ENCODE measurements around the gene DSTYK. TPM values are rescaled to one million over a fixed set of nuclear protein-coding genes. Genes with fewer than 3 reads are reported as not detected.

The DSTYK gene
- total RNA-seq, 3 donors from 2014 or later = 13.8 to 15.9 (median 15.0) TPM

- H3K9me3 Mint-ChIP-seq = no peaks in the 10 kb centered on the region
- no peak overlapping the region for H3K4me3 Mint-ChIP-seq
- ATAC-seq (no peak), DNase-seq (no peak)
- peaks cover under 1% of the 10 kb centered on the region for H3K4me1 Mint-ChIP-seq (ENCODE audit: low read depth)
- no peaks in the 10 kb centered on the region for H3K36me3 Mint-ChIP-seq (ENCODE audit: insufficient read depth)
- no peaks in the 10 kb centered on the region for H3K27me3 Mint-ChIP-seq (ENCODE audit: low read depth)
These were observed 83.5 kb downstream of the DSTYK start for GRCh38 chr1:205128050-205128449.

GRCh38 chr1:205127646-205128045 is 83.9 kb downstream of the DSTYK start:
- DNase-seq = no peak
- H3K9me3 Mint-ChIP-seq = no peaks in the 10 kb centered on the region
- no peaks in the 10 kb centered on the region for H3K27me3 Mint-ChIP-seq (ENCODE audit: low read depth)
- H3K4me3 Mint-ChIP-seq = no peak overlapping the region
- ATAC-seq = no peak
- H3K4me1 Mint-ChIP-seq (ENCODE audit: low read depth) = peaks cover 4% of the 10 kb centered on the region
- no peaks in the 10 kb centered on the region for H3K36me3 Mint-ChIP-seq (ENCODE audit: insufficient read depth)

GRCh38 chr1:205124726-205125125 is 86.8 kb downstream of the DSTYK start:
- ATAC-seq (no peak), DNase-seq (no peak)
- Mint-ChIP-seq H3K36me3 (ENCODE audit: insufficient read depth) (peaks cover 6% of the 10 kb centered on the region), H3K4me1 (ENCODE audit: low read depth) (peaks cover 30% of the 10 kb centered on the region), H3K4me3 (no peak overlapping the region), H3K9me3 (no peaks in the 10 kb centered on the region), H3K27me3 (ENCODE audit: low read depth) (no peaks in the 10 kb centered on the region)

- H3K9me3 Mint-ChIP-seq = no peaks in the 10 kb centered on the region
- peaks cover 41% of the 10 kb centered on the region for H3K4me1 Mint-ChIP-seq (ENCODE audit: low read depth)
- ATAC-seq (no peak), DNase-seq (no peak)
- no peaks in the 10 kb centered on the region for H3K27me3 Mint-ChIP-seq (ENCODE audit: low read depth)
- peaks cover 14% of the 10 kb centered on the region for H3K36me3 Mint-ChIP-seq (ENCODE audit: insufficient read depth)
- H3K4me3 Mint-ChIP-seq = peak overlapping the region; percentile 98
These were observed 89.0 kb downstream of the DSTYK start for GRCh38 chr1:205122489-205122882.

GRCh38 chr1:205121660-205122488 is 89.6 kb downstream of the DSTYK start, which contains the start of gene RBBP5:
RBBP5 (minus strand) TSS chr1:205121978; CDS start chr1:205121873, 105 bp downstream.
- Mint-ChIP-seq H3K9me3 (no peaks in the 10 kb centered on the region), H3K4me3 (peak within 1 kb of the TSS; percentile 98), H3K27me3 (ENCODE audit: low read depth) (no peaks in the 10 kb centered on the region), H3K36me3 (ENCODE audit: insufficient read depth) (peaks cover 14% of the 10 kb centered on the region), H3K4me1 (ENCODE audit: low read depth) (peaks cover 42% of the 10 kb centered on the region)
- ATAC-seq (peak; percentile 97 to 98), DNase-seq (peak; percentile 94)

- no peak for DNase-seq
- ATAC-seq = no peak
- Mint-ChIP-seq H3K4me1 (ENCODE audit: low read depth) (peaks cover 52% of the 10 kb centered on the region), H3K9me3 (no peaks in the 10 kb centered on the region), H3K4me3 (peak overlapping the region; percentile 2), H3K27me3 (ENCODE audit: low read depth) (no peaks in the 10 kb centered on the region), H3K36me3 (ENCODE audit: insufficient read depth) (peaks cover 19% of the 10 kb centered on the region)
These were observed 92.8 kb downstream of the DSTYK start for GRCh38 chr1:205118752-205119151.

GRCh38 chr1:205111354-205111753 is 100.1 kb downstream of the DSTYK start:
- DNase-seq = no peak
- no peaks in the 10 kb centered on the region for H3K27me3 Mint-ChIP-seq (ENCODE audit: low read depth)
- peaks cover 28% of the 10 kb centered on the region for H3K36me3 Mint-ChIP-seq (ENCODE audit: insufficient read depth)
- no peaks in the 10 kb centered on the region for H3K9me3 Mint-ChIP-seq
- no peak overlapping the region for H3K4me3 Mint-ChIP-seq
- no peak for ATAC-seq
- H3K4me1 Mint-ChIP-seq (ENCODE audit: low read depth) = peaks cover 13% of the 10 kb centered on the region

- DNase-seq = no peak
- no peaks in the 10 kb centered on the region for H3K9me3 Mint-ChIP-seq
- H3K4me1 Mint-ChIP-seq (ENCODE audit: low read depth) = peaks cover 7% of the 10 kb centered on the region
- H3K27me3 Mint-ChIP-seq (ENCODE audit: low read depth) = no peaks in the 10 kb centered on the region
- no peak for ATAC-seq
- peaks cover 36% of the 10 kb centered on the region for H3K36me3 Mint-ChIP-seq (ENCODE audit: insufficient read depth)
- no peak overlapping the region for H3K4me3 Mint-ChIP-seq
These were observed 101.8 kb downstream of the DSTYK start for GRCh38 chr1:205109711-205110110.

- ATAC-seq = no peak
These were observed 102.2 kb downstream of the DSTYK start for GRCh38 chr1:205109269-205109668.

GRCh38 chr1:205108464-205108863 is 103.0 kb downstream of the DSTYK start:
- Mint-ChIP-seq H3K4me1 (ENCODE audit: low read depth) (peaks cover 7% of the 10 kb centered on the region), H3K36me3 (ENCODE audit: insufficient read depth) (peaks cover 45% of the 10 kb centered on the region), H3K9me3 (no peaks in the 10 kb centered on the region), H3K27me3 (ENCODE audit: low read depth) (no peaks in the 10 kb centered on the region), H3K4me3 (no peak overlapping the region)
- DNase-seq (no peak), ATAC-seq (no peak)

More at GRCh38 chr1:205109269-205109668, 102.2 kb downstream of the DSTYK start:
- Mint-ChIP-seq H3K4me3 (no peak overlapping the region), H3K9me3 (no peaks in the 10 kb centered on the region), H3K36me3 (ENCODE audit: insufficient read depth) (peaks cover 39% of the 10 kb centered on the region), H3K27me3 (ENCODE audit: low read depth) (no peaks in the 10 kb centered on the region), H3K4me1 (ENCODE audit: low read depth) (peaks cover 7% of the 10 kb centered on the region)
- DNase-seq = no peak

- no peaks in the 10 kb centered on the region for H3K27me3 Mint-ChIP-seq (ENCODE audit: low read depth)
- no peak overlapping the region for H3K4me3 Mint-ChIP-seq
- peaks cover 45% of the 10 kb centered on the region for H3K36me3 Mint-ChIP-seq (ENCODE audit: insufficient read depth)
- H3K4me1 Mint-ChIP-seq (ENCODE audit: low read depth) = peaks cover 6% of the 10 kb centered on the region
- H3K9me3 Mint-ChIP-seq = no peaks in the 10 kb centered on the region
- DNase-seq = no peak
- no peak for ATAC-seq
These were observed 104.2 kb downstream of the DSTYK start for GRCh38 chr1:205107327-205107726.

- H3K36me3 Mint-ChIP-seq (ENCODE audit: insufficient read depth) = peaks cover 52% of the 10 kb centered on the region
- DNase-seq (no peak), ATAC-seq (no peak)
- no peaks in the 10 kb centered on the region for H3K27me3 Mint-ChIP-seq (ENCODE audit: low read depth)
- H3K9me3 Mint-ChIP-seq = no peaks in the 10 kb centered on the region
- no peaks in the 10 kb centered on the region for H3K4me1 Mint-ChIP-seq (ENCODE audit: low read depth)
- H3K4me3 Mint-ChIP-seq = no peak overlapping the region
These were observed 109.1 kb downstream of the DSTYK start for GRCh38 chr1:205102404-205102803.

- ATAC-seq (no peak), DNase-seq (no peak)
- Mint-ChIP-seq H3K36me3 (ENCODE audit: insufficient read depth) (peaks cover 53% of the 10 kb centered on the region), H3K9me3 (no peaks in the 10 kb centered on the region), H3K4me1 (ENCODE audit: low read depth) (no peaks in the 10 kb centered on the region), H3K27me3 (ENCODE audit: low read depth) (no peaks in the 10 kb centered on the region), H3K4me3 (no peak overlapping the region)
These were observed 113.3 kb downstream of the DSTYK start for GRCh38 chr1:205098242-205098641.

- DNase-seq = no peak
- Mint-ChIP-seq H3K9me3 (no peaks in the 10 kb centered on the region), H3K36me3 (ENCODE audit: insufficient read depth) (peaks cover 49% of the 10 kb centered on the region)
These were observed 116.1 kb downstream of the DSTYK start for GRCh38 chr1:205095422-205095821.

More at GRCh38 chr1:205095422-205095821, 116.1 kb downstream of the DSTYK start:
- no peak for ATAC-seq
- no peaks in the 10 kb centered on the region for H3K4me1 Mint-ChIP-seq (ENCODE audit: low read depth)
- no peak overlapping the region for H3K4me3 Mint-ChIP-seq
- no peaks in the 10 kb centered on the region for H3K27me3 Mint-ChIP-seq (ENCODE audit: low read depth)
